Loucy (cell line): ENCODE results near the gene EFTUD2.

Source experiments
- CTCF ChIP-seq: fragments of 200-600 bp; sonication (generic); conservative IDR thresholded peaks from 2 replicates; pipeline ENCODE4 v1.5.1; 2014; ENCODE audit warnings: mild to moderate bottlenecking, antibody characterized with exemption, low read length
- EZH2phosphoT487 ChIP-seq: fragments of 200-600 bp; IDR thresholded peaks from 2 replicates; pipeline ENCODE4 v1.6.1; 2018; ENCODE audit warnings: antibody characterized with exemption, mild to moderate bottlenecking, moderate library complexity, borderline replicate concordance

DNA sequence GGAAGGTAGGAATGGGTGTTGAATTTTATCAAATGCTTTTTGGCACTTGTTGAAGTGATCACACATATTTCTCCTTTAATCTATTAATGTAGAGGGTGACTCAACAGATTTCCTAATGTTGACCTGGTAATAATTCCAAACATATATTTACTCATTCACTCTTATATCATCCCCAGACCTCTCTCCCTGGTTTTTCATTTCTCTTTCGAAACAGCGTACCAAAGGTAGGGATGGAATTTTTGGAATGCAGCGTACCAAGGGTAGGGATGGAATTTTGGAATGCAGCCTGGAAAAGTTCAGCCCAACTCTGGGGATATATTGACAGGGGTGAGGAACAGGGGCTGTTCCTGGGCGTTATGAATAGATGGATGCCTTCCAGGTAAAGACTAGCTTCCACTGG is 41.1 kb upstream of the EFTUD2 start:
- TF ChIP-seq CTCF (no peak), EZH2phosphoT487 (no peak)
